Inflammatory macrophage (primary cell): ENCODE results near the gene RIC8A.
A peak's percentile ranks its signal among the peaks of the same experiment; 100 is the strongest.
"Not testable (repeated sequence)": the region's sequence is repeated elsewhere in the genome, so short reads cannot be mapped to it uniquely, and the experiment has no call there.

Experiments
- DNase-seq, 2 donors: peaks; one replicate each; pipeline ENCODE4 v3.0.0-alpha.2; 2020 to 2022
- total RNA-seq, 18 experiments: gene quantifications; one replicate each; lab custom pipeline; 2026; ENCODE audit warnings: mixed read lengths in 6 of 18, inconsistent platforms in 2 of 18; lab: John Stamatoyannopoulos, UW

RIC8A gene
- total RNA-seq = 48.7 to 142 (median 89.7) reads per million in 18 experiments

DNA sequence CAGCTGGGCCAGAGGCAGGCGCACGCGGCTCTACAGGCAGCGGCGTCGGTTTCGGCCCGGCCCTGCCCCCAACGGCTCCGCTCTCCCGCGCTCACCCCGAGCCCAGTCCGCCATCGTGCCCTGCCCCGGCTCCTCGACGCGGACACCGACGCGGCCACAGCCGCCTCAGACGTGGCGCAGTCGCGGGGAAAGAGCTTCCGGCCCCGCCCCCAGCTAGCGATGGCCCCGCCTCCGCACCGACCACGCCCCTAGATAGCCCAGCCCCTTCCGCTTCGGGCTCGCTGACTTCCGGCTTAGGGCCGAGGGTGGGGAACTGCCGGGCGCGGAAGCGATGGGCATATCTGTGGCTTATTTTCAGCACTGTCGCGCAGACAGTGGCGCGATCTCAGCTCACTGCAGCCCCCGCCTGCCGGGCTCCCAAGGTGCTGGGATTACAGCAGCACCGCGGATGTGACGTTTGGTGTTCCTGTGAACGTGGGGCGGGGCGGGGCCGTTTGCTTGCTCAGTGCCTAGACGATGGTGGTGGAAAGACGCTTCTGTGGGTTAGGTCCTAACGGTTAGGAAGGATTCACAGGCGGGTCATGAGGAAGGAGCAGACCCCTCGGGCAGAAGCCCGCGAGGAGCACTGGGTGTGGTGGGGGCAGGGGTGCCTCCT, at the start of gene RIC8A, which contains the start of gene BET1L:
Gene RIC8A (plus strand): TSS at position 501 of the 655 bp plus-strand sequence. CDS start 1,147 bp downstream, outside the sequence.
Gene BET1L (minus strand): TSS at position 192 of the 655 bp plus-strand sequence. CDS start 78 bp downstream, at position 114.
- DNase-seq = peak; percentile 99

DNA sequence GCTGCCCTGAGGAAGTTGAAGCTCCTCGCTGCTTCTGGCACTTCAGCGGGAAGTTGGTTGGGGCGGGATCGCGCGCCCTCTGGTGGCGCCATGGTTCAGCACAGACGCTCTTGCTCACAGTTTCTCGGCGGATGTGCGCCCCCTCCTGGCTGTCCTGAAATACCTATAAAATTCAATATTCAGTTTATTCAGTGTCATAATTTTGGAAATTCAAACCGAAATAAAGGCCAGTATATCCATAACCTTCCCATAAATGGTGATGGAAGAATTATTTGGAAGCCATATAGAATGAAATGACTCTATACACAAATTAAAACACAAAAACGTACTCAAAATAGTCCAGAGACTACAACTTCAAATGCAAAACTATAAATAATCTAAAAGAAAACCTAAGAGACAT, 27.3 kb upstream of the RIC8A start:
- not testable (repeated sequence) for DNase-seq

DNA sequence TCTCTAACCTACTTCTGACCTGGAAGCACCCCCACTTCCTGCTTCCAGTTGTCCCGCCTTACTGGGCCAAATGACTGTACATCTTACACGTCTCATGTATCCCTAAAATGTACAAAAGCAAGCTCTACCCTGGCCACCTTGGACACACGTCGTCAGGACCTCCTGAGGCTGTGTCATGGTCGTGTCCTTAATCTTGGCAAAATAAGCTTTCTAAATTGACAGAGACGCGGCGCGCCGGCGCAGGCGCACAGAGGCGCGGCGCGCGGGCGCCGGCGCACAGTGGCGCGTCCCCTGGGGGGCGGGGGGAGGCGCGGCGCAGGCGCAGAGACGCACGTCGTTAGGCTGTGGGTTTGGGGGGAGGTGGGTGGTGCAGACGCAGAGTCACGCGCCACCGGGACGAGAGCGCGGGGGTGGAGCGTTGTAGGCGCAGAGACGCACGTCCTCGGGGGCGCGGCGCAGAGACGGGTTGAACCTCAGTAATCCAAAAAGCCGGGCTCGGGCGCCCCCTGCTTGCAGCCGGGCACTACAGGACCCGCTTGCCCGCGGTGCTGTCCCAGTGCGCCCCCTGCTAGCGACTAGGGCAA, 18.2 kb upstream of the RIC8A start:
- DNase-seq = not testable (repeated sequence)

DNA sequence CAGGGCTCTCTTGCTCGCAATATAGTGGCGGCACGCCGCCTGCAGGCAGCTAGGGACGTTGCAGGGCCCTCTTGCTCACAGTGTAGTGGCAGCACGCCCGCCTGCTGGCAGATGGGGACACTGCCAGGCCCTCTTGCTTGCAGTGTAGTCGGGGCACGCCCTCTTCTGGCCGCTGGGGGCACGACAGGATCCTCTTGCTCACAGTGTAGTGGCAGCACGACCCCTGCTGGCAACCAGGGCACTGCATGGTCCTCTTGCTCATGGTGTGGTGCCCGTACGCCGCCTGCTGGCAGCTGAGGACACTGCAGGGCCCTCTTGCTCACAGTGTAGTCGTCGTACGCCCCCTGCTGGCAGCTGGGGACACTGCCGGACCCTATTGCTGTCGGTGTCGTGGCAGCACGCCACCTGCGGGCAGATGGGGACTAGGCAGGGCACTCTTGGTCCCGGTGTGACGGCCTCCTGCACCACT, 17.6 kb upstream of the RIC8A start:
- DNase-seq = not testable (repeated sequence)

DNA sequence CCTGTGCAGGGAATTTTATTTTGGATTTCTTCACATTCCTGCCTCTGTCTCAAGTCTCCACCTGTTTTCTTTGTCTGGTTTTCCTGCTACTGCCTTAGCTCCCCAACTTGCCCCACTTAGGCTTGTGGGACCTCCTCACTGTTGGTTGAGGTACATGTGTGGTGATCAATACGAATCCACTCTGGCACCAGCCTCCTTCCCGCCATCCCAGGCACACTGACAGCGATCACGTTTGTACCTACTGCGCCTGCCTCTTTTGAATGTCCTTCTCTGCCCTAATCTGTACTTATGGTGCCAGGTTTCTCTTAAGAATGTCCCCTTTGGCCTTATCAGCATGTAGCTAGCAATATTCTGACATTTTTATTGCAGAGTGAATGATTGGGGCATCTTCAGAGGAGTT, 17.0 kb upstream of the RIC8A start:
- not testable (repeated sequence) for DNase-seq

DNA sequence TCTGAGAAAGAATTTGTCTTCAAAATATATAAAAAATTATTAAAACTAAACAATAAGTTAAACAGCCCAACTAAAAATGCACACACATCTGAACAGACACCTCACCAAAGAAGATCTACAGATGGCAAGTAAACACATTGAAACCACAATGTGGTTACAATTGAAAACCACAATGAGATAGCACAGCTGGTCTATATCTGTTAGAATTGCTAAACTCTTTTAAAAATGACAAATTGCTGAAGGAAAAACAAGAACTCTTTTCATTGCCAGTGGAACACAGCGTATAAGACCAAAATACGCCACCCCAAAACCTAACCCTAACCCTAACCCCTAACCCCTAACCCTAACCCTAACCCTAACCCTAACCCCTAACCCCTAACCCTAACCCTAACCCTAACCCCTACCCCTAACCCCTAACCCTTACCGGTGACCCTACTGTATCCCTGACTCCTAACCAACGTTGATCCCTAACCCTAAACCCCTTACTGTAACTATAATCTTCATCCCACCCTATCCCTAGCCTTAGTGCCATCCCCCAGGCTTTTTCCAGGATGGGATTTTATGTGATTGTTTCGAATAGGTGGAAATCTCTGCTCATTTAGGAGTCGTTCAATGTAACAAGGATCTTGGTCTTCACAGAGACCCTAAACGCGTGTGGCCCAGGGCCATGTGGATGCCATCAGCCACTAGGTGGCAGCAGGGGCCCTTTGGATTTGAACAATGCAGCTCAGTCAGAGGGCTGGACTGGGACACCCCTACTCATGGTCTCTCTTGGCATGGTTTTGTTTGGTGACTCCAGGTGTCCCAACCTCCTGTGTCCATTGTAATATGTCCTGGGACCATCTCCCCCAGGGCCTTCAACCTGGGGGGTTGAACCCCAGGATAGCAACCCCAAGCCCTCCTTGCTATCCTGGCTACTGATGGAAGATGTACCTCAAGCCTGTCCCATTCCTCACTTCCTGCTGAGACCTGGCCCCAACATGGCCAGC, 15.7 kb upstream of the RIC8A start:
- not testable (repeated sequence) for DNase-seq

DNA sequence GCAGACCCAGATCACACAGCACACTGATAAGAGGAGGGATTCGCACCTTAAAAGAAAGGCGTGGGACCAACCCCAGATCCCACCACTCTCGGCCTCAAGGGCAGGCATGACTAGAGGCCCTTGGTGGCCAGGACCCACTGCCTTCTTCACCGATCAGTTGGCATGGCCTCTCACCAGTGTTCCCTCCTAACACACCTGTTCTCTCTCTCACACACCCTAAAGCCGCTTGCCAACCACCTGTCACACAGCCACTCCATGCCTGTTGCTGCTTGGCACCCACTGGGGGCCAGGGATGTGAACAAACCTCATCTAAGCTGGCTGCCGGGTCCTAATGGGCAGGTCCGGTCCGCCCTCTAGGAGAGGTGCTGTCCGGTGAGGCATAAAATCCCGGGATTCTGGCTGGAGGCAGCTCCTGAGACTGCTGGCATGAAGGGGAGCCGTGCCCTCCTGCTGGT, 14.8 kb upstream of the RIC8A start, which contains the start of gene SCGB1C1:
Gene SCGB1C1 (plus strand): TSS at position 405 of the 455 bp plus-strand sequence. CDS start 22 bp downstream, at position 427.
- not testable (repeated sequence) for DNase-seq

DNA sequence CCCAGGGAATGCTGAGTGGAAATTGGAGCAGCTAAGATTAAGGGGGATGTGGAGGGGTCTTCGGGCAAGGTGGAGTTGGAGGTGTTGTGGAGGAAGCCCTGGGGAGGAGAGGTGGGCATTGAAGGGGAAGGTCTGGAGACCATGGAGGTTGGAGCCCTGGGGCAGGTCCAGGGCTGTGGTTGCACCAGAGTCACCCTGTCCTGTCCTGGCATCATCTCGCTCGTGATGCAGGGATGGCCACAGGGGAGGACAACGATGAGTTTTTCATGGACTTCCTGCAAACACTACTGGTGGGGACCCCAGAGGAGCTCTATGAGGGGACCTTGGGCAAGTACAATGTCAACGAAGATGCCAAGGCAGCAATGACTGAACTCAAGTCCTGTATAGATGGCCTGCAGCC, 14.0 kb upstream of the RIC8A start:
- not testable (repeated sequence) for DNase-seq

DNA sequence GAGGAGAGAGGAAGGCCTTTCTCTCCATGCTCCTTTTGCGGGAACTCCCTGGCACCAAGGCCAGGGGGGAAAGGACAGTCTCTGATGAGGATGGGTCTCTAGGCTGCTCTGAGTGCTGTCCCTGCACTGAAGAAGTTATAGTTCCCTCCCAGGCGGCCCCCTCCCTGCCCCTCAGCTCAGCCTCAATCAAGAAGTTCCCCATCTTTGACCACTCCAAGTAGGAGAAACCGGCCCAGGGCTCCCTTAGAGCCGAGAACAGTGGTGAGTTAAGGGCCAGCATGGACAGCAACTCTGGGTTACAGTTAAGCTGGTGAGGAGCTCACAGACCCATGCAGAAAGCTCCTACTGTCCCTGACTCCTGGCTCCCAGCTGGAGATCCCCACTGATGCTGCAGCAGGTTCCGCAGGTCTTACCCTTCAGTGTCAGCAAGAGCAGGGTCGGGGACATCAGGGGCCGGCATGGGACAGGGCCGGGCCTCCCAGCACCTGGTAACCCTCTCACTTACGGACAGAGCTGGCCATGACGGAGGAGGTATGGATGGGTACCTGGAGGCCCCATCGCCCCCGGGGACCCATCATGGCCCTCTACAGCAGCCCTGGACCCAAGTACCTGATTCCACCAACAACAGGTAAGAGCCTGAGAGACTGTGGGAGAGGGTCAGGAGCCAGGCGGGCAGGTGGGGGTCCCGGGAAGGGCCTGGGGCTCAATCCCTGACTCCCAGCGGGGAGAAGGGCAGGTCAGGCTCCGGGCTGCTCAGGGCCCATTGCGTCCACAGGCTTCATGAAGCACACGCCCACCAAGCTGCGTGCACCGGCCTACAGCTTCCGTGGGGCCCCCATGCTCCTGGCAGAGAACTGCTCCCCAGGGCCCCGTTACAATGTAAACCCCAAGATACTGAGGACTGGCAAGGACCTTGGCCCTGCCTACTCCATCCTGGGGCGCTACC, 10.4 kb upstream of the RIC8A start:
- no peak for DNase-seq

DNA sequence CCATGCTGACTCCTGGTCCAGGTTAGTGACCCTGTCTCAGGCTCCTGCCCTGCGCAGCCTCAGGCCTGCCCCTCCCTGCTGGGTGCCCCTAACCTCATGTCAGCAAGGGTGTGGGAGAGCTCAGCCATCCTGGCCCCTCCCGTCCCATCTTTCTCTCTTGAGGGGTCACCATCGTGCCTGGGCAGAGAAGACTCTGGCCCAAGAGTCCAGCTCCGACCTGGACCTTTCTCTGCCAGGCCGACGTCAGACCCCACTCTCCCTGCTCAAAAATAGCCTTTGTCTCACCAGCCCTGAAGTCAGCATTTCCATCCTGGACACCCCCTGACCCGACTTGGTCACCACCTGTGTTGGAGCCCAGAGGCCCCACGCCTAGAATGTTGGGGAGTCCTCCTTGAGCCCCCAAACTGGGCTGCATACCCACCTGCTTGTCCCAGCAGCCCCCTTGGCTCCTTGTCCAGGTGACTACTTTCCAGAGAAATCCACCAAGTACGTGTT, 9.7 kb upstream of the RIC8A start:
- no peak for DNase-seq

DNA sequence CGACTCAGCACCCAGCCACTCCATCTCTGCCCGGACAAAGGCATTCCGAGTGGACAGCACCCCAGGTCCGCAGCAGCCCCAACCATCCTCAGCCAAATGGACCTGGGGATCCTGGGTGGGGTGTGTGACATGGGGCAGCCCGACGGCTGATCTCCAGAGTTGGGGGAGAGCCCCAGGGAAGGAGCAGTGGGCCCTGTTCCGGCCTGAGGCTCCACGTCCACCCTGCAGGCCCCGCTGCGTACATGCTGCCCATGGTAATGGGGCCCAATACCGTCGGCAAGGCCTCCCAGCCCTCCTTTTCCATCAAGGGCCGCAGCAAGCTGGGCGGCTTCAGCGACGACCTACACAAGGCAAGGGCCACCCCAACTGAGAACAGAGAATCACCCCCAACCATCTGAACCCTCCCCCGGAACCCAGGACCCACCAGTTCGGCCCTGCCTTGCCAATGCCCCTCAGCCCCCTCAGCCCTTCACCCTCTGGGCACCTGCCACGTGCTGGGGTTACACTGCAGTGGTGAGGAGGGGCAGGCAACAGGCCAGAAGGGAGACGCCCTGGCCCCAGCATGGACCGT, 9.2 kb upstream of the RIC8A start:
- no peak for DNase-seq

DNA sequence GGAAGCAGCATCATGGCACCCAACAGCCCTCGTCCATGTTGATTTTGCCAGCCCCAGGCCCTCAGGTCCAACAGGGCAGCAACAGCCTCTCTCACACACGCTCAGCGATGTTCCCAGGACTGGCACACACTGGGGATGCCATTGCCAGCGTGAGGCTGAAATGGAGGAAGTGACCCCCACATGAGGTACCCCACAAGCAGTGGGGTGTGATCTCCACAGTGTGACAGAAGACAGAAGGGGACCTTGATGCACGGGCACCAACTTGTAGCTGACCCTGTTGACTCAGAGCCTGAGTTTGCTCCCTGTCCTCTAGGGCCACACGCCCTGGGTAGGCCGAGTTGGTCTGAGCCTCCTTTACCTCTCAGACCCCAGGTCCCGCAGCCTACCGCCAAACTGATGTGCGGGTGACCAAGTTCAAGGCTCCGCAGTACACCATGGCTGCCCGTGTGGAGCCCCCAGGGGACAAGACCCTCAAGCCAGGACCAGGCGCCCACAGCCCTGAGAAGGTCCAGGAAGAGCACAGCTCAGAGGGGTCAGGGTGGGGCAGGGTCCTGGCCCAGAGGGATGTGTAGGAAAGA, 8.4 kb upstream of the RIC8A start:
- no peak for DNase-seq

DNA sequence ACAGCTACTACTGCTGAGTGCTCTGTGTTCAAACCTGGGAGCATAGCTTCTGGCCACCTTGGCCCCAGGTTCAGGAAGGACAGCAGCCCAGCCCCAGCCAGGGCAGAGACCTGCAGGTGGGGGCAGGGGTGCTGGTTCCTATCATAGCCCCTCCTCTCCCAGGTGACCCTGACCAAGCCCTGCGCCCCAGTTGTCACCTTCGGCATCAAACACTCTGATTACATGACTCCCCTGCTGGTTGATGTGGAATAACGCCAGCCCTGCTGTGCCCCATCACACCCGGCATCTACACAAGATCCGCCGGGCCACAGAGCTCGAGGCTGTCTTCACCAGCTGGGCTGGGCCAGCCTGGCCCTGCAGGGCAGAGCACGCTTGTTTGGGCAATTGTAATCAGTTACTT, 7.7 kb upstream of the RIC8A start:
- DNase-seq = no peak

DNA sequence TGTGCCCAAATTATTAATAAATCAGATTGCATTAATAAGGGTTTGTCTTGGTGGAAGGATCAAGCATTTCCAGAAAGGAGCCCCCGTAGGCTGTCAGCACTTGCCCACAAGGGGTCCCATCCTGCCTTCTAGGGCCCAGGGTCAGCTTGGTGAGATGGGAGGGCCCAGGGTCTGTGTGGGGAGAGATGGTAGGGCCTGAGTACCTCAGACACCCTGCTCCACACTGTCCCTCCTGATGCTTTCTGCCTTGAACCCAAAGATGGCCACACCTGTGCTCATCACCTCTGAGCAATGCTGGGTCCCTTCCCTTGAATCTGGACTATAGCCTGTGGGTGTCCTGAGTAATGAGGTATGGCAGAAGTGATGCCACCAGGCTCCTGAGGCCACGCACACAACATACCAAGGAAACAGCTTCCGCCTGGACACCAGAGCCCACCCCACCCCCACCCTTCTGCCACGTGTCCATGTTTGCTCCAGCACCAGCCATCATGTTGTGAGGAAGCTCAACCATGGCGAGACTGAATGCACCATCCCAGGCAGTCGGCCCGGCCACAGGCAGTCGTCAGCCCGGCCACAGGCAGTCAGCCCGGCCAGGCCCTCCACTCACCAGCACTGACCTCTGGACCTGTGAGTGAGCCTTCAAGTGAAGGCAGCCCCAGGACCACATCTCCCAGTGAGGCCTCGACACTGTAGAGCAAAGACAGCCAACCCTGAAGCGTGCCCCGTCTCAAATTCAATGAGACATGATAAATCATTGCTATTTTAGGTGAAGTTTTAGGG, 7.1 kb upstream of the RIC8A start:
- DNase-seq = no peak

DNA sequence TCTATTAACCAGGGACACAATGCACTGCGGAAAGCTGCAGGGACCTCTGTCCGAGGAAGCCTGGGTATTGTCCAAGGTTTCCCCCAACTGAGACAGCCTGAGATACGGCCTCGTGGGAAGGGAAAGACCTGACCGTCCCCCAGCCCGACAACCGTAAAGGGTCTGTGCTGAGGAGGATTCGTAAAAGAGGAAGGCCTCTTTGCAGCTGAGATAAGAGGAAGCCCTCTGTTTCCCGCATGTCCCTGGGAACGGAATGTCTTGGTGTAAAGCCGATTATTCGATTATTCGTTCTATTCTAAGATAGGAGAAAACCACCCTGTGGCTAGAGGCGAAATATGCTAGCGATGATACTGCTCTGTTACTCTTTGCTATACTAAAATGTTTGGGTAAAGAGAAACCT, 5.5 kb upstream of the RIC8A start:
- peak in 1 of 2 donors; percentile 21 for DNase-seq

DNA sequence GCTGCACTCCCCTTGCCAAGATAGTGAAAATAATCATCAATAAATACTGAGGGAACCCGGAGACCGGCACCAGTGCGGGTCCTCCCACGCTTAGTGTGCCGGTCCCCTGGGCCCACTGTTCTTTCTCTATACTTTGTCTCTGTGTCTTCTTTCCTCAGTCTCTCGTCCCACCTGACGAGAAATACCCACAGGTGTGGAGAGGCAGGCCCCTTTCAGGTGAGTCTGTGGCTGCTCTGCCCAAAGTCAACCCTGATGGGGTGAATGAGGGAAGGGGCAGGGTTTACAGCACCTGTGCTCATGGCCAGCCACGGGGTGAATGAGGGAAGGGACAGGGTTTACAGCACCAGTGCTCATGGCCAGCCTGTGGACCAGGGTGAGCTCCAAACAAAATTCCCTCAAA, 5.0 kb upstream of the RIC8A start:
- DNase-seq = no peak

DNA sequence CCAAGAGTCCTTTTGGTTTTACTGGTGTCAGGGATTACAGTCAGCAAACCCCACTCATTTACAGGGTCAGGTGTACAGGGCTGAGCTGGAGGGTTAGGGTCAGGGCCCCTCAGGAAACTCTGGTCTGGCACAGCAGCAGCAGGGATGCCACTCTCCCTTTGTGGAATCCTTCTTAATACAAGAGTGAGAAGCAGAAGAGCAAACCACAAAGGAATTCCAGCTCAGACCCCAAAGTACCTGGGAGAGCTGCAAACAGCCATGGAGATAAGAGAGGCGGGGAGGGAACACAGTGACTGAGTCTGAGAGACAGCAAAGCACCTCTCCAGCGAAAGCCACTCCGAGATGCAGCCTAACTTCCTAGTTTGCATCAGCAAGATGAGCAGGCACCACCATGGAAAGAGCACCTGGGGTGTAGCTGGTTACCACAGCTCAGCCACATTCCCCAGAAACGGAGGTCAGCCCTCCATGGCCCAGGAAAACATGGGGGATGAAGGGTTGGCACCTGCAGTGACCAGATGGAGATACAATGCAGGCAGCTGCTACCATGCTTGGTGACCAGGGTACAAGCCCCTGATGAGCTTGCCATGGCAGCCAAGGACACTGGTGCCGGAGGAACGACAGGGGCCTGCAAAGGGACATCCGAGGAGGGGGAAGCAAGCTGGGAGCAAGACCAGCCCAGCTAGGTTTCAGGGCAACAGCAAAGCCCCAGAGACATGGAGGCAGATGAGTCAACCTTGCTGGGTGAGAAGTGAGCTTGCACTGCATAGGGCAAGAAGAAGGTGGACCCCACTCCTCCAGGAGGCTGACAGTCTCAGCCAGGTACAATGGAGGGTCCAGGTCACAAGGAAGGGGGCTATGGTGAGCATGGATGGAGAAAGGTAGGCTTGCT, 4.2 kb upstream of the RIC8A start:
- no peak for DNase-seq

DNA sequence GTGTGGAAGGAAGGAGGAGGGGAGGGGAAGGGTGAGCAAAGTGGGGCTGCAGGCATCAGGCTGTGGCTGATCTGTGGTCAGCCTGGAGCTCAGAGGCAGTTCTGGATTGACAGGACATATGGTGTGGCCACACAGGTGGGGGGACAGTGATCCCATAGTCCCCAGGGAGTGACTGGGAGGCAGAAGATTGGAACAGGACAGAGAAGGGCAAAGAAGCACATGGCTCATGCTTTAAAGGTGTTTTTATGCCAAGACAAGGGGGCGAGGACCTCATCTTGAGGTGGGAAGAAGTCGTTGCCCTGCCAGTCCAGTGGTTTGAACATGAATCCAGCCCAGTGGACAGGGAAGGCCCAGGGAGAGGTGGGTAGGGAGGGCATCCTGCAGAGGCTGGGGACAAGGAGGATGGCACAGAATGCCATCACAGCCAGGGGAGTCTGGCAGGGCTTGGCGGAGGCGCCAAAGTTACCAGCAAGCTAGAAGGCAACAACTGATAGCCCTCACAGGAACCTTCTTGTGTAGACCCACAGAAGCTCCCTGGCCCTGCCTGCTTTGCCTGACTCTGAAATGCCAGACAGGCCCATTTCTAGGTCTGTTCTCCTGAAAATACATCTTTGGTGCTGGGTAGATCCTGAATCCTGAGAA, 3.4 kb upstream of the RIC8A start:
- DNase-seq = no peak
